Left renal pelvis (tissue), 4 donors: ENCODE results near the gene FCN2. TPM values are rescaled to one million over a fixed set of nuclear protein-coding genes. Genes with fewer than 3 reads are reported as not detected.

Experiments
- DNase-seq, 4 donors: peaks; one replicate each; pipeline ENCODE4 v3.0.0-alpha.2; 2013; ENCODE audit warnings: low read depth in 4 of 4, low spot score in 3 of 4
- polyA plus RNA-seq, 4 donors: library from polyadenylated mRNA; unstranded; fragments of 120-200 nt; gene quantifications; one replicate each; pipeline ENCODE4 v1.2.1, GENCODE V29; 2013; ENCODE audit not compliant: insufficient read length in 4 of 4

FCN2 gene
- polyA plus RNA-seq, 4 donors = 0.27 to 0.33 (median 0.31) TPM; not detected in 1

DNA sequence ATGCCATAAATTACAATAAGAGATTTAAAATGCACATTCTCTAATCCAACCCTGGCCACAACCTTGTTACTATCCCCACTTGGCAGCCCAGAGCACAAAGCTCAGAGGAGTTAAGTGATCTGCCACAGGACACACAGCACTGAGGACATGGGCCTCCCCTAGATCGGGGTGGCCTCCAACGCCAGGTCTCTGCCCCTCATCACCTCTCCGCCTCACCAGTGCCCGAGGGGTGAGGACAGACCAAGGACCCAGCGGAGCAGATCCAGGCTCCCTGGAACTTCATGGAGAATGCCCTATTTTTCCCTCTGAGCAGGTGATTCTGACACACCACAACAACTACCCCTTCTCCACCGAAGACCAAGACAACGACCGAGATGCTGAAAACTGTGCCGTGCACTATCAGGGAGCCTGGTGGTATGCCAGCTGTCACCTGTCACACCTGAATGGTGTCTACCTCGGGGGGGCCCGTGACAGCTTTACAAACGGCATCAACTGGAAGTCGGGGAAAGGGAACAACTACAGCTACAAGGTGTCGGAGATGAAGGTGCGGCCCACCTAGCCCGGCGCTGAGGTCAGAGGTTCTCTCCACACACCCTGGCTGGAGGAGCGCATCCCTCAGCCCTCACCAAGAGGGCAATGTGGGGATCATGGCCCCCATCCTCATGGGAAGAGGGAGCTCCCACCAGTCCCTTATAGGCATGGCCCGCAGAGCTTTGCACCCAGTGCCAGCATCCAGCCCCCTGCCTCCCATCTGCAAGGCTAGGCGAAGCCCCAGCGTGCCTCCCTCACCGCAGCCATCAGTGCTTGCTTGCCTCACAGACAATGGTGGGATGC is 12.5 kb upstream of the FCN2 start:
- no peak for DNase-seq

DNA sequence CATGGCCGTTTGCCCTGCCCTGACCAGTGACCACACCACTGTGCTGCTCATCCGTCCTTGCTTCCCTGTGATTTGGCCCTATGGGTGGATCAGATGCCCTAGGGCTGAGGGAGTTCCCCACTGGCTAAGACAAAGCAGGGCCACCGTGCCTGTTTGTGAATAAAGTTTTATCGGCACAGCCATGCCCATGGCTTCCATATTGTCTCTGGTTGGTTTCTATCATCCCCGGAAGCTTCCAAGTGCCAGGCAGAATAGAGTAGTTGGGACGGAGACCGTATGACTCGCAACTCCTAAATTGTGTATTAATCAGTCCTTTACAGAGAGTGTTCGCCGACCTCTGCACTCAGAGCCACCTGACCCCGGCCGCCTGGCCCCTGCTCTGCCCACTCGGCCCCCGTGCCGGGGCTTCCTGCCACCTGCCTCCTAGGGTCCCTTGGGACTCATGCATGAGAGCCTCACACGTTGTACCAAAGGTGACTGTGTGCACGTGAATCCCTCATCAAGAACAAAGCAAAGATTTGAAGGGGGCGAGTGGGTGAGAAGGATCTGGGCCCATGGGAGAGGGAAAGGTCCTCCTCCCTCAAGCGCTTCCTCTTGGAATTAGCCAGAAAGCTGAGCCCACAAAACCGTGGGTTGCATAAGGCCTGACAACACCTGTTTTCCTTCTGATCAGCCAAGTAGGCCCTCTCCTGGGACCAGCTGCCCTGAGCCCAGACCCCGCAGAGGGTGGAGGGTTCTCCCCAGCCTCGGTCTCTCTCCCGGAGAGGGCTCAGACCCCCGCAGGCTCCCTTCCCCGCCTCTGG is 11.7 kb upstream of the FCN2 start:
- no peak for DNase-seq

DNA sequence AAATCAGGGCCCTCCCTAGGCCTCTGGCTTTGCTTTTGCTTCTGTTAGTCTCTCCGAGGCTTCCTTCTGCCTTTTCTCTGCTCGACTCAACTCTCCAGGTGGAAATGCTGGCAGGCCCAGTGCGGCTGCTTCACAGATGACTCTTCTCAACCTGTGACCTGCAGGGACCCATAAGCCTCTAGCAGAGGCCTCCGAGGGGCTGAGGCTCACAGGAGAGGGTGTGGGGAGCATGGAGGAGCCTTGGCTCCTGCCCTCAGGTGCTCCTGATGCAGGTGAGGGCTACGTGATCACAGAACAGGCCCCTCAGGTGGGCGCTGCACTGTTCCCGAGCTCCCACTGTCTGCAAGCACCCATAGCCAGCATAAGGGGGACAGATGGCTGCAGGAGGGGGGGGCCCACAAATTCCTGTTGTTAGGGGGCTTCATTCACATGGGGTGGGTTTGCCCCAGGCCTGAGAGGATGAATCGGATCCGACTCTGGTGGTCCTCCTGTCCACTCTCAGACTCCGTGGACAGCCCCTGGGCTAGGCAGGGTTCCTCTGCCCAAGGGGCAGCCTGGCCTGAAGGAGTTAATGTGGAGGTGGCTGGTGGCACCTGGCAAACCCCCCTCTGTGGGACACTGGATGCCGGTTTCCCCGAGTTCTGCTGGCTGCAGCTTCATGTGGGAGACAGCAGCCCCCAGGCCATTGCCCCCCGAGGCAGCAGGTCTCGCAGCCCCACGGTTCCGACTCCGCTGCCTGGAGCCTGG is 10.9 kb upstream of the FCN2 start:
- DNase-seq = no peak

DNA sequence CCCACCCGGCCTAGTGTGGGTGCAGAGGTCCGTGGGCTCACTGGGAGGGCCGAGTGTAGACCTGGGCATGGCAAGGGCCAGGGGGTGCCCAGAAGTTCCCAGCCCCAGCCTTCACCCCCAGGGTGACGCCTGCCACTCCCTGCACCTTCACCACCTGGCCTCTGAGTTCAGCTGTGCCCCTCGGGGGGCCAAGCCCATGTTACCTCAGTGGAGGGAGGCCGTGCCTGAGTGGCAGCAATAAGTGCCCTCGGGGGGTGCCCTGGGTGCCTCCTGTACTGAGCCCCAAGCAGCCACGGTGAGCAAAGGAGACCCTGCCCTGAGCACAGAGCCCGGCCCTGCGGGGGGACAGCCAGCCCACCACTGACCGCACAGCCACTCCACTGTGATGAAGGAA is 10.3 kb upstream of the FCN2 start:
- DNase-seq = no peak

DNA sequence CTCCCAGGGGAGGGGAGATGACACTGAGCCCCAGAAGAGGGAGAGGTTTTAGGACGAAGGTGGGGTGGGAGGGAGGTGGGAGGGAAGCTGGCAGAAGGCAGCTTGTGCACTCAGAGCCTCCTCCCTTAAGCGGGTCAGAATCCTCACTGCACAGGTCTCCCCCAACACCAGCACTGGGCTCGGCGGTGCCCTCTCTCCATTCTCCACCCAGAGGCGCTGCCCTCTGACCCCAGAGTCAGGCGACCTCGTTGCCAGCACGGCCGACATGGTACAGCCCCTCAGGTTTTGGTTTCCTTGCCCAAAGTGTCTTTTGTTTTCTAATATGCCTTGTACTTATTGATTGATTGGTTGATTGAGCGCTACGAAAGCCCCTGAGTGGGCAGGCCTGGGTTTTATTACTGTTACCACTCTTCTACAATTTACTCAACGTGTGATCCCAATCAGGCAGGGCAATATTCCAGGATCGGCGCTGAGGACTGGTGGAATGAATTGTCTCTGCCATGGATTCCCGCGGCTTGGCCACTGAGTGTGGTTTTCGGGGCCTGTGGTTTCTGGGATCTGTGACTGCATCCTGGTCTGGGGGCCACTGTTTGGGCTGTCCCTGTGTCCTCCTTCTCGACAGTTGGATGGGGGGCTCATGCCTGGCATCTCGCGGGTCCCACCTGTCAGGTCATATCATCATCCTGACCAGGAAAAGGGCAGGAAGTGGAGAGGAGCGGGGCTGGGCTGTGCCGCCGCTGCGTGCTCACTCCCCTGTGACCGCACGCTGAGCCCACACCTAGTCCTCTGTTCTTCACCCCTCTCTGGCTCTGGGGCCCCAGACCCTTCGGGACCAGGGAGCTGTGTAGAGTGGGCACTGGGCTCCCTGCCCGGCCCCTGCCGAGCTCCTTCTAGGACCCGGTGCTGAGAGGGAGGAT is 9.6 kb upstream of the FCN2 start:
- no peak for DNase-seq

DNA sequence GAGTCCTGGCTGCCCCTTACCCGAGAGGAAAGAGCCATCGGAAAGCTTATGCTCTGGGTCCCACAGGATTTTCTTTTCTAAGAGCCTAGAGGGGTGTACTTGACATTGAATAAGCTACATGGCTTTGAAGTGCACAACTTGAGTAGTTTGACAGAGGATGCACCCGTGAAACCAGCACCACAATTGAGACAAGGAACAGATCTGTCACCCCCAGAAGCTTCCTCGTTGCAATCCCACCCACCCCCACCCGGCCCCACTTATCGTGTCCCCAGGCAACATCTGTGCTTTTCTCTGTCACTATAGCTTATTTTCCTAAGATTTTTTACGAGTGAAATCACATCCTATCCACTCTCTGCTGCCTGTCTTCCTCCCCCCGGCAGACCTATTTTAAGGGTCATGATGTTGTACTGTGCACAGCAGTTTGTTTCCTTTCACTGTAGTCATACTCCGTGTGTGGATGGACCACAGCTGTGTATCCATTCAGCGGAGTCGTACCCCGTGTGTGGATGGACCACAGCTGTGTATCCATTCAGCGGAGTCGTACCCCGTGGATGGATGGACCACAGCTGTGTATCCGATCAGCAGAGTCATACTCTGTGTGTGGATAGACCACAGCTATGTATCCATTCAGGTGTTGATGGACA is 8.8 kb upstream of the FCN2 start:
- DNase-seq = peak in 3 of 4 donors; percentile 32 to 64 (median 50)

DNA sequence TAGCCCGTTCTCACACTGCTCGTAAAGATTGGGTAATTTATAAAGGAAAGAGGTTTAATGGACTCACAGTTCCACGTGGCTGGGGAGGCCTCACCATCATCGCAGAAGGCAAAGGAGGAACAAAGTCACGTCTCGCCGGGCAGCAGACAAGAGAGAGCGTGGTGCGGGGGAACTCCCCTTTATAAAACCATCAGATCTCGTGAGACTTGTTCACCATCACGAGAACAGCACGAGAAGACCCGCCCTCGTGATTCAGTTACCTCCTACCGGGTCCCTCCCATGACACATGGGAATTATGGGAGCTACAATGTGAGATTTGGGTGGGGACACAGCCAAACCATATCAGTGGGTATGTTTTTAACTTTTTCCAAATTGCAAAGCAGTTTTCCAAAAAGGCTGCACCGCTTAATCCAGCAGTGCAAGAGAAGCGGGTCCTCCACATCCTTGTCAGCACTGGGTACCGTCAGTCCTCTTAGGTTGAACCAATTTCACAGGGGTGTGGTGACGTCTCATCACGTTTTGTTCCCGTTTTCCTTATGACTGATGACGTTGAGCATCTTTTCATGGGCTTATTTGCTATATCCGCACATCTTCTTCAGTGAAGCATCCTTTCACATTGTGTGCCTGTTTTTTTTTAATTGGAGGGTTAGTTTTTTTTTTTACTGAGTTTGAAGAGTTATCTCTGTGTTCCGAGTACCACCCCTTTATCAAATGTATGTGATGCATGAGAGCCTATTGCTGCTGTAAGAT is 8.0 kb upstream of the FCN2 start:
- DNase-seq = no peak

DNA sequence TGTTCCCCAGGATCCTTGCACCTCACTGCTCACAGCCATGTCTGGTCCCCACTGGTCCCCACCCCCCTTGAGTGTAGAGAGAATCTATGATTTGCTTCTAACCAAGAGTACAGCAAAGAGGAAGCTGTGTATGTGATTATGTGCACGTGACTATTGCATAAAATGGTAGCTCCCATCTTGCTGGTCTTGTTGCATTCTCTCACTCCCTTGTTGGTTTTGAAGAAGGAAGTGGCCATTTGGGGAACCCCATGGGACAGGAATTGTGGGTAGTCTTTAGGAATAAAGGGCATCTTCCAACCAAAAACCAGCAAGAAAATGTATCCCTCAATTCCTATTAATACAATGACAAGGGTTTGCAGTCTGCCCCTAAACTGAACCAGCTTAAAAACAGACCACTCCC is 5.2 kb upstream of the FCN2 start:
- no peak for DNase-seq

DNA sequence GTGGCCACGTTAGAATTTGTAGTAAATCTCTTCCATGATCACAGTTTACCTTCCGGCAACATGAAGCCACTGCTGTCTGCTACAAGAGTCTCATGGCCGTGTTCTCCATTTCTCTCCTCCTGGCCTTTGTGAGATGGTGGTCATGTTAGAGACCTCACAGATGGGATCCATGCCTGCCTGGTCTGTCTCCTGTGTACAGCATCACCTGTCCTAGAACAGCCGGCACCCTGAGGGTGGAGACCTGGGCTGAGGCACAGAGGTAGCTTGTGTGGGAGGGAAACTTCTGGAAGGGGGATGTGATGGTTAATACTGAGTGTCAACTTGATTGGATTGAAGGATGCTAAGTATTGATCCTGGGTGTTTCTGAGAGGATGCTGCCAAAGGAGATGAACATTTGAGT is 3.1 kb upstream of the FCN2 start:
- DNase-seq = no peak

DNA sequence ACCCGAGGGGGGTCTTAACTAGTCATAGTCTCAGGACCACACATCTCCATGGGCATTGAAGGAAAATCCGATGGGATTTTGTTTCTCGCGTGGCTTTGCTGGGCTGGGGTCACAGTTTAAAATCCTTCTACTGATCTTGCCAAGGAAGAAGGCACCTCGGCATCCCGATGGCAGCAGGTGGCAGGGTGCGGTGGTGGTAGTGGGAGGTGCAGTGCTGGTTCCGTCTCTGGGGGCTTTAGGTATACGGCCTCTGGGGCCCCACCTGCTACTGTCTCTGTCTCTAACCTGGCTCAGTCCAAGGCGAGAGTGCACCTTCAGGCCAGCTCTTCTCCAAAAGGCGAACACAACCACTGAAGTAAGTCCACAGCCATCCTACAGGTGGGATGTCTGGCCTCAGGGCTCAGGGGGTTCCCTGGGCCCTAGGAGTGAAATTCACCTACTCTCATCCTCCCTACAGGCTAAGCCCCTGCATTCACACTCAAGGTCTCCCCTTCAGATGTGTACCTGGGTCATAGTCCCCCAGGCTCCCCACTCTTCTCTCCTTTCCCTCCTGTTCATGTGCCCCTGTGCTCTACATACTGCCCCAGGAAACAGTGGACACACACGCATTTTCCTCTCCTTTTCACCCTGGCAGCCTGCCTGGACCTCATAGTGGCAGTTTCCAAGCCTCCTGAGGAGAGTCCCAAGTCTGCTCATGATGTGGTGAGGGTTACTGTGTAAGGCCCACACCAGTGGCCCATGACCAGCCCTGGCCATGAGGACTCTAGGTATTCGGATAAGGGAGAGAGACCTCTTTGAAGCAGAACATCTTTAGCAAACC is 736 bp upstream of the FCN2 start:
- DNase-seq = no peak

DNA sequence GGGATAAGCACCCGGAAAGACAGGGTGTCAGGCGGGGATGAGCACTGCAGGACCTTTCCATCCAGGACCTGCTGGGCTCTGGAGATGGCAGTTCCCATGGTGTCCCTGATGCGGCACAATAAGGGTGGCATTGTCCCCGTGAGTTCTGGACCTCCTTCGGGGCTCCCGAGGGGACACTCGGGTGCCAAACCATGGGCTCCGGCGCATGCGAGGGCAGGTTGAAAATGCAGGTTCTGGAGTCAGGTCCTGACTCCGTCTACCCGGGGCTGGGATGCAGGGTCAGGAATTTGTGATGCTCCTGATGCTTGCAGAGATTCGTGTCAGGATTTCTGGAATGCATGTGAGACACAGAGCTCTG is 682 bp downstream of the FCN2 start:
- no peak for DNase-seq

DNA sequence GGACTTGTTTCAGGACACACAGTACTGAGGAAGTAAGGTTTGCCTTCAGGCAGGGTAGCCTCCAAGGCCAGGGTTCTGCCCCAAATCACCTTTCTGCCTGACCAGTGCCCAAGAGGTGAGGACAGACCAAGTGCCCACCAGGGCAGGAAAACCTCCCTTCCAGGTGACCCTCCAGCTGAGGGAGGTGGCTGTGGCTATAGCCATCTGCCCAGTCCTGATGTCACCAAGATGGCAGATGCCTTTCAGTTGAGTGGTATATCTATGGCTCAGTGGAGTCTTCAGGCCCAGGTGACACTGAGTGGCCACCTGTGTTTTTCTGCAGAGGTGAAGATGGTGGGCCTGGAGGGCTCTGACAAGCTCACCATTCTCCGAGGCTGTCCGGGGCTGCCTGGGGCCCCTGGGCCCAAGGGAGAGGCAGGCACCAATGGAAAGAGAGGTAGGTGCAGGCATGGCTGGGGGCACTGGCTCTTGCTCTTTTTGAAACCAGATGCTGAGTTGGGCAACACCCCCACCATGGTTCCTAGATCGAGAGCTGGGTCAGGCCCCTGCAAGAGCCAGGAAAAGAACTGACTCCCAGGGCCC is 1.7 kb downstream of the FCN2 start:
- no peak for DNase-seq

DNA sequence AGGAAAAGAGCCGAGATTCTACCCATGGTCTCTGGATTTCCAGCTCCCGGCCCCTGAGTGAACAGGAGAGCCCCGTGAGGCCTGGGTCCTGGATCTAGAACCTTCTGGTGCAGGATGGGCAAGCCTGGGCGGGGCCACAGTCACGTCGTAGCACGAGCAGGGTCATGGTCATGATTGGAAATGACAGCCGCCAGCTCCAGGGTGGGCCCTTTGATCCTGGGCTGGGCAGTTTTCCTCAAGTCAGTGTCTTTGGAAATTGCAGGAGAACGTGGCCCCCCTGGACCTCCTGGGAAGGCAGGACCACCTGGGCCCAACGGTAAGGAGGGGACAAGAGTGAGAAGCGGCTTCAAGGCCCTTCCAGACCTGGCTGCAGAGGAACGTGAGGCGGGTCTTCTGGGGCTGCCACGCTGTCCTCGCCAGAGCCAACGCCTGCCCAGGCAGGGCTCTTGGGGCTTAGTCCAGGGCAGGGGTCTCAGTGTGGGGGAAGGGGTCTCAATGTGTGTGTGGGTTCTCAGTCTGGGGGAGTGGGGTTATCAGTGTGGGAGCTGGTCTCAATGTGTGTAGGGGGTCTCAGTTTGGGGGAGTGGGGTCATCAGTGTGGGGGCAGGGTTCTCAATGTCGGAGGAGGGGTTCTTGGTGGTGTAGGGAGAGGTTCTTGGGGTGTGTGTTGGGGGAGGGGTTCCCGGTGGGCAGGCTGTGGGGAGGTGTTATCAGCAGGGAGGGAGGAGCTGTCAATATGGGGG is 2.6 kb downstream of the FCN2 start:
- DNase-seq = no peak

DNA sequence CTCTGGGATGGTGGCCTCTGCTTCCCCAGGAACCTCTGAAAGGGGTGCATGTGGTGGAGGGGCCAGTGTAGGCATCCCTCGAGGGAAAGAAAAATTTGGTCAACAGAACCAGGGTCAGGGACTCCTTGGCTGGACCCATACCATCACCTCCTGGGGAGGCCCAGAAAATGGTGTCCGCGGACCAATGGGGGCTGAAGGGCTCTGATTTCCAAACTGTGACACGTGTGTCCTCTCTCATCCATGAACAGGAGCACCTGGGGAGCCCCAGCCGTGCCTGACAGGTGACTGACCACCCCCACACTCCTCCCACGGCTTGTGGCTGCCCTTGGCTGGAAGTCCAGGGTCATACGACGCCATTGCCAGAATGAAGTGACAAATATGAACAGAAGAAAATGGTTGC is 3.9 kb downstream of the FCN2 start:
- DNase-seq = no peak

DNA sequence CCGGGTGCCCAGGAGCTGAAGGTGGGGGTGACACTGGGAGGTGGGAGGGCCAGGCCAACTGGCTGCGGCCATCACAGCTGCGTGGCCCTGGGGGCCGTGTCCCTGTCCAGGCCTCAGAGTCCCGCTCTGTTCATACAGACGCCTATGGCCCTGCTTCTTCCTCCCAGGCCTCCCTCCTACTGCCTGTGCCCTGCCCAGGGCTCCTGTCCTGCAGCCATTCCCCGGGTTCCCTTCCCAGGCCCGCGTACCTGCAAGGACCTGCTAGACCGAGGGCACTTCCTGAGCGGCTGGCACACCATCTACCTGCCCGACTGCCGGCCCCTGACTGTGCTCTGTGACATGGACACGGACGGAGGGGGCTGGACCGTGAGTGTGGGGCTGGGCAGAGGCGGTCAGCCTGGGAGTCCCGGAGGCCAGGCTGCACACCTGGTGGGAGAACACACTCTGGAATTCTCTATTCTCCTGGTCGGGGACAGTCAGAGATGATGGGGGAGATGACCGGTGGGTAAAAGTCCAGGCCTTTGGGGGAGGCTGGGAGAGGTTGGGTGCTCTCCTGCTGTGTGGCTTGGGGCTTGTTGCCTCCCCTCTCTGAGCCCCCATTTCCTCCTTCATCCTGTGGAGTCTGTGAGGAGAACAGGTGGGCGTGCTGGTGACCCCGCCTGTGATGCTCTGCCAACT is 4.5 kb downstream of the FCN2 start:
- no peak for DNase-seq

DNA sequence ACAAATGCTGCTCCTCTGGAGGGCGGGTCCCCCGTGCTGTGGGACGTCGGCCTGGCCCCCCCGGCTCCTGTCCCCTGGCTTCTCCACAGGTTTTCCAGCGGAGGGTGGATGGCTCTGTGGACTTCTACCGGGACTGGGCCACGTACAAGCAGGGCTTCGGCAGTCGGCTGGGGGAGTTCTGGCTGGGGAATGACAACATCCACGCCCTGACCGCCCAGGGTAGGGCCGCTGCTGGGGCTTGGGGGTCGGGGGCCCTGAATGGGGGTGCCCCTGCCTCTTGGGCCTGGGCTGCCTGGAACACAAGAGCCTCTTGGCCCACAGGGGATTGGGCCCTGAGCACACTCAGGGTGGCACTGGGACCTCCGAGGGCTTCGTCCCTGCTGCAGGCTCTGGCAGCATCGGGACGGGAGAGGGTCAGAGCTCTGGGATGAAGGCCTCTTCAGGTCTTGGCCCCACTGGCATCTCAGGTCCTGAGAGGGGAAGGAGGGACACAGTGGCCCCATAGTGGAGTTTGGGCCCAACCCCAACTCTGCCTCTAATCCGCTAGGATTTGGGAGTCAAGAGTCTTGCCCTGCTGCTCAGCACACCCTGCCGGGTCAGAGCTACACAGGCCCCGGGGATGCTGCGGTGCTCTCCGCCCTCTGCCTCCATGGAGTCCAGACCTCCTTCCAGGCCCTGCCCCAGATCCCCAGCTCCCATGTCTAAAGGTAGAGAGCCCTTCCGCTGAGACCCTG is 5.2 kb downstream of the FCN2 start:
- no peak for DNase-seq
